ENCODE data around the gene GRK1.

Gene GRK1

GRCh38 chr13:113741191-113741668 lies 74.2 kb downstream of the GRK1 start:
- CTCF ChIA-PET: interaction anchor here (1.2 kb wide), 1 partner anchor 96 kb away, joined by 3 read pairs; no protein-coding TSS in a partner anchor

GRCh38 chr13:113742000-113742441 lies 75.0 kb downstream of the GRK1 start:
- no peaks in the 10 kb centered on the region for H3K4me1 ChIP-seq (ENCODE audit: control insufficient read depth, insufficient read depth, low read length)
- H3K9me3 ChIP-seq (ENCODE audit: control insufficient read depth, insufficient read depth, low read depth, low read length): no peaks in the 10 kb centered on the region
- H3K36me3 ChIP-seq (ENCODE audit: control insufficient read depth in 2 of 2, insufficient read depth in 1 of 2, low read length in 2 of 2): no peaks in the 10 kb centered on the region
- POLR2A ChIA-PET: no interaction called here
- CTCF ChIA-PET: no interaction called here
- no peak overlapping the region for H3K4me3 ChIP-seq (ENCODE audit: low read depth, low read length)
- no peak overlapping the region for H3K27ac ChIP-seq (ENCODE audit: extremely low read depth, low read depth, low read length)
- TF ChIP-seq GLIS2 (tag by site-specific recombination; IDR thresholded peaks at IDR 0.05): peak; percentile 29; the same call in 1 of the 2 replicates
- TF ChIP-seq ZNF394 (tag by site-specific recombination; IDR thresholded peaks at IDR 0.05; ENCODE audit: borderline replicate concordance): no peak
- peak; percentile 34; the same call in 1 of the 2 replicates for TF ChIP-seq ZBTB8A (tag by site-specific recombination; IDR thresholded peaks at IDR 0.05)
- no peak for TF ChIP-seq SALL2 (tag by site-specific recombination; IDR thresholded peaks at IDR 0.05; ENCODE audit: borderline replicate concordance)
- TF ChIP-seq MEIS1 (CRISPR knock-in tag; IDR thresholded peaks at IDR 0.05; ENCODE audit: borderline replicate concordance): no peak
- TF ChIP-seq ZNF600 (tag by site-specific recombination; IDR thresholded peaks at IDR 0.05): peak; percentile 63
- 0 out of 2 replicates have a peak, but pooled peaks have one; percentile 22 for TF ChIP-seq ZBTB20 (tag by site-specific recombination; IDR thresholded peaks at IDR 0.05)
- TF ChIP-seq ZNF548 (tag by site-specific recombination; IDR thresholded peaks at IDR 0.05): peak; percentile 61; the same call in 1 of the 2 replicates
- peak; percentile 71 for TF ChIP-seq KLF9 (tag by site-specific recombination; IDR thresholded peaks at IDR 0.05; ENCODE audit: low read depth)
- peak; percentile 84 for TF ChIP-seq ZBTB44 (tag by site-specific recombination; IDR thresholded peaks at IDR 0.05)
- TF ChIP-seq IKZF3 (tag by site-specific recombination; IDR thresholded peaks at IDR 0.05): no peak
- TF ChIP-seq KLF7 (tag by site-specific recombination; IDR thresholded peaks at IDR 0.05; ENCODE audit: borderline replicate concordance): peak; percentile 37; the same call in 1 of the 2 replicates
- TF ChIP-seq KLF17 (tag by site-specific recombination; IDR thresholded peaks at IDR 0.05): 0 out of 2 replicates have a peak, but pooled peaks have one; percentile 45

More at GRCh38 chr13:113741191-113741668, 74.2 kb downstream of the GRK1 start:
- POLR2A ChIA-PET: no interaction called here
- no peak overlapping the region for H3K27ac ChIP-seq (ENCODE audit: extremely low read depth, low read depth, low read length)
- no peak for TF ChIP-seq ZNF221 (tag by site-specific recombination; IDR thresholded peaks at IDR 0.05; ENCODE audit: borderline replicate concordance)
- TF ChIP-seq ZNF184 (tag by site-specific recombination; IDR thresholded peaks at IDR 0.05): no peak
- TF ChIP-seq FEZF1 (tag by site-specific recombination; IDR thresholded peaks at IDR 0.05): no peak
- TF ChIP-seq KLF9 (tag by site-specific recombination; IDR thresholded peaks at IDR 0.05; ENCODE audit: low read depth): no peak
- TF ChIP-seq PRDM6 (tag by site-specific recombination; IDR thresholded peaks at IDR 0.05): no peak
- TF ChIP-seq HOXA7 (CRISPR knock-in tag; IDR thresholded peaks at IDR 0.05; ENCODE audit: borderline replicate concordance): no peak
- TF ChIP-seq GLIS1 (tag by site-specific recombination; IDR thresholded peaks at IDR 0.05): no peak
- no peak for TF ChIP-seq ZNF18 (tag by site-specific recombination; IDR thresholded peaks at IDR 0.05)
- TF ChIP-seq YY2 (tag by site-specific recombination; IDR thresholded peaks at IDR 0.05): no peak
- TF ChIP-seq ZBTB17 (tag by site-specific recombination; IDR thresholded peaks at IDR 0.05): no peak
- TF ChIP-seq ZNF416 (tag by site-specific recombination; IDR thresholded peaks at IDR 0.05): no peak
- TF ChIP-seq ZBTB49 (tag by site-specific recombination; IDR thresholded peaks at IDR 0.05; ENCODE audit: low read depth): no peak
- no peak for TF ChIP-seq ZNF24 (tag by site-specific recombination; IDR thresholded peaks at IDR 0.05)
- TF ChIP-seq ZNF654 (tag by site-specific recombination; IDR thresholded peaks at IDR 0.05; ENCODE audit: low read depth): no peak
- no peak for TF ChIP-seq SCRT1 (tag by site-specific recombination; IDR thresholded peaks at IDR 0.05; ENCODE audit: borderline replicate concordance)
- no peak for TF ChIP-seq ZNF37A (tag by site-specific recombination; IDR thresholded peaks at IDR 0.05)
- no peaks in the 10 kb centered on the region for H3K4me1 ChIP-seq (ENCODE audit: control insufficient read depth, insufficient read depth, low read length)
- H3K4me3 ChIP-seq (ENCODE audit: low read depth, low read length): no peak overlapping the region
- H3K9me3 ChIP-seq (ENCODE audit: control insufficient read depth, insufficient read depth, low read depth, low read length): no peaks in the 10 kb centered on the region
- H3K36me3 ChIP-seq (ENCODE audit: control insufficient read depth in 2 of 2, insufficient read depth in 1 of 2, low read length in 2 of 2): no peaks in the 10 kb centered on the region

Measured in HEK293 (cell line).